ENCODE data around the gene OBSCN. TPM values are rescaled to one million over a fixed set of nuclear protein-coding genes. Genes with fewer than 3 reads are reported as not detected.

Gene OBSCN
- total RNA-seq, 1 experiment from 2014 or later = 29.1 TPM

- Histone ChIP-seq H3K4me1 (ENCODE audit: insufficient read depth, low read length) (peaks cover 18% of the 10 kb centered on the region), H3K9me3 (ENCODE audit: low read length) (no peaks in the 10 kb centered on the region), H3K27me3 (ENCODE audit: low read length) (no peaks in the 10 kb centered on the region), H3K36me3 (ENCODE audit: low read depth, low read length) (no peaks in the 10 kb centered on the region), H3K4me2 (ENCODE audit: low read length) (no peak overlapping the region), H3K27ac (ENCODE audit: low read length) (no peak overlapping the region), H3K79me2 (ENCODE audit: low read length) (peaks cover 14% of the 10 kb centered on the region), H3K9ac (ENCODE audit: low read length) (no peak overlapping the region), H2AFZ (ENCODE audit: low read length) (no peak overlapping the region), H4K20me1 (ENCODE audit: low read length) (no peaks in the 10 kb centered on the region), H3F3A (ENCODE audit: low read length, unreplicated experiment) (no peaks in the 10 kb centered on the region), H3K4me3 (ENCODE audit: low read length) (no peak overlapping the region), H3K9me2 (replicated peaks; ENCODE audit: low read length) (no peaks in the 10 kb centered on the region)
- TF ChIP-seq, protein P1, sequence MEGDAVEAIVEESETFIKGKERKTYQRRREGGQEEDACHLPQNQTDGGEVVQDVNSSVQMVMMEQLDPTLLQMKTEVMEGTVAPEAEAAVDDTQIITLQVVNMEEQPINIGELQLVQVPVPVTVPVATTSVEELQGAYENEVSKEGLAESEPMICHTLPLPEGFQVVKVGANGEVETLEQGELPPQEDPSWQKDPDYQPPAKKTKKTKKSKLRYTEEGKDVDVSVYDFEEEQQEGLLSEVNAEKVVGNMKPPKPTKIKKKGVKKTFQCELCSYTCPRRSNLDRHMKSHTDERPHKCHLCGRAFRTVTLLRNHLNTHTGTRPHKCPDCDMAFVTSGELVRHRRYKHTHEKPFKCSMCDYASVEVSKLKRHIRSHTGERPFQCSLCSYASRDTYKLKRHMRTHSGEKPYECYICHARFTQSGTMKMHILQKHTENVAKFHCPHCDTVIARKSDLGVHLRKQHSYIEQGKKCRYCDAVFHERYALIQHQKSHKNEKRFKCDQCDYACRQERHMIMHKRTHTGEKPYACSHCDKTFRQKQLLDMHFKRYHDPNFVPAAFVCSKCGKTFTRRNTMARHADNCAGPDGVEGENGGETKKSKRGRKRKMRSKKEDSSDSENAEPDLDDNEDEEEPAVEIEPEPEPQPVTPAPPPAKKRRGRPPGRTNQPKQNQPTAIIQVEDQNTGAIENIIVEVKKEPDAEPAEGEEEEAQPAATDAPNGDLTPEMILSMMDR (conservative IDR thresholded peaks at IDR 0.05; ENCODE audit: low read depth, low read length) = no peak
- TF ChIP-seq EZH2phosphoT487 (IDR thresholded peaks at IDR 0.05; ENCODE audit: borderline replicate concordance, low read length) (no peak), EZH2 (IDR thresholded peaks at IDR 0.05; ENCODE audit: low read length, unreplicated experiment) (no peak)
- POLR2A ChIA-PET (ENCODE audit: unreplicated experiment) = no interaction called here
- intact Hi-C loops (cut with micrococcal nuclease) = loop anchor here (10.0 kb wide), 1 partner anchor 378 kb away; no protein-coding TSS in a partner anchor
- no peak for DNase-seq
- no peak for ATAC-seq
- CTCF ChIA-PET = no interaction called here
- BruUV-seq (replicated peaks) = no TSS peak
Observed at GRCh38 chr1:228163007-228163753, 44.7 kb upstream of the OBSCN start.

GRCh38 chr1:228163776-228164519 lies 43.9 kb upstream of the OBSCN start:
- no peaks in the 10 kb centered on the region for H3K36me3 ChIP-seq (ENCODE audit: low read depth, low read length)
- H3K27me3 ChIP-seq (ENCODE audit: low read length) = no peaks in the 10 kb centered on the region
- H3K79me2 ChIP-seq (ENCODE audit: low read length) = peaks cover 22% of the 10 kb centered on the region
- no peaks in the 10 kb centered on the region for H3K9me2 ChIP-seq (replicated peaks; ENCODE audit: low read length)
- H2AFZ ChIP-seq (ENCODE audit: low read length) = no peak overlapping the region
- no peaks in the 10 kb centered on the region for H3K9me3 ChIP-seq (ENCODE audit: low read length)
- POLR2A ChIA-PET (ENCODE audit: unreplicated experiment) = no interaction called here
- CTCF ChIA-PET = no interaction called here
- no peak overlapping the region for H3K4me2 ChIP-seq (ENCODE audit: low read length)
- no peak for TF ChIP-seq EZH2phosphoT487 (IDR thresholded peaks at IDR 0.05; ENCODE audit: borderline replicate concordance, low read length)
- TF ChIP-seq, protein P1 (conservative IDR thresholded peaks at IDR 0.05; ENCODE audit: low read depth, low read length) = no peak
- TF ChIP-seq EZH2 (IDR thresholded peaks at IDR 0.05; ENCODE audit: low read length, unreplicated experiment) = no peak
- peaks cover 18% of the 10 kb centered on the region for H3K4me1 ChIP-seq (ENCODE audit: insufficient read depth, low read length)
- DNase-seq = no peak
- H3K27ac ChIP-seq (ENCODE audit: low read length) = no peak overlapping the region
- no peaks in the 10 kb centered on the region for H3F3A ChIP-seq (ENCODE audit: low read length, unreplicated experiment)
- no peaks in the 10 kb centered on the region for H4K20me1 ChIP-seq (ENCODE audit: low read length)
- BruUV-seq (replicated peaks) = no TSS peak
- intact Hi-C loops (cut with micrococcal nuclease) = loop anchor here (10.0 kb wide), 1 partner anchor 379 kb away; no protein-coding TSS in a partner anchor
- H3K9ac ChIP-seq (ENCODE audit: low read length) = no peak overlapping the region
- H3K4me3 ChIP-seq (ENCODE audit: low read length) = no peak overlapping the region
- ATAC-seq = no peak

Data from PC-3 (cell line).